Measurements from ENCODE around the gene CLSTN3.
"Not testable (repeated sequence)": the region's sequence is repeated elsewhere in the genome, so short reads cannot be mapped to it uniquely, and the experiment has no call there.

Gene CLSTN3

GRCh38 chr12:7106082-7106481 lies 24.1 kb upstream of the CLSTN3 start:
- DNase-seq = no peak

GRCh38 chr12:7107181-7107580 lies 23.0 kb upstream of the CLSTN3 start:
- DNase-seq = not testable (repeated sequence)

GRCh38 chr12:7107636-7108002 lies 22.6 kb upstream of the CLSTN3 start:
- DNase-seq = no peak

GRCh38 chr12:7108003-7108795 lies 22.0 kb upstream of the CLSTN3 start:
- peak; percentile 81 to 84 for DNase-seq

GRCh38 chr12:7108796-7109571 lies 21.2 kb upstream of the CLSTN3 start, which contains the start of gene C1RL:
C1RL (minus strand) TSS chr12:7109214; CDS start chr12:7109180, 34 bp downstream.
- peak; percentile 93 to 94 for DNase-seq

GRCh38 chr12:7109572-7109920 lies 20.6 kb upstream of the CLSTN3 start:
- no peak for DNase-seq

GRCh38 chr12:7110661-7111060 lies 19.5 kb upstream of the CLSTN3 start:
- no peak for DNase-seq

- DNase-seq = no peak
Measured at GRCh38 chr12:7112041-7112440, 18.1 kb upstream of the CLSTN3 start.

- DNase-seq = peak; percentile 19 to 41
Measured at GRCh38 chr12:7113389-7113871, 16.7 kb upstream of the CLSTN3 start.

GRCh38 chr12:7114008-7114407 lies 16.2 kb upstream of the CLSTN3 start:
- no peak for DNase-seq

GRCh38 chr12:7114851-7115250 lies 15.3 kb upstream of the CLSTN3 start:
- DNase-seq = no peak

GRCh38 chr12:7116196-7116595 lies 14.0 kb upstream of the CLSTN3 start:
- DNase-seq = no peak

- no peak for DNase-seq
Measured at GRCh38 chr12:7116916-7117315, 13.3 kb upstream of the CLSTN3 start.

- DNase-seq = no peak
Measured at GRCh38 chr12:7117670-7118069, 12.5 kb upstream of the CLSTN3 start.

GRCh38 chr12:7118881-7119280 lies 11.3 kb upstream of the CLSTN3 start:
- no peak for DNase-seq

- DNase-seq = no peak
Measured at GRCh38 chr12:7120166-7120565, 10.0 kb upstream of the CLSTN3 start.

GRCh38 chr12:7121324-7121723 lies 8.8 kb upstream of the CLSTN3 start:
- no peak for DNase-seq

- DNase-seq = no peak
Measured at GRCh38 chr12:7122811-7123769, 7.1 kb upstream of the CLSTN3 start.

- no peak for DNase-seq
Measured at GRCh38 chr12:7123806-7124522, 6.2 kb upstream of the CLSTN3 start.

GRCh38 chr12:7125632-7126227 lies 4.4 kb upstream of the CLSTN3 start:
- DNase-seq = no peak

- no peak for DNase-seq
Measured at GRCh38 chr12:7127916-7128626, 2.1 kb upstream of the CLSTN3 start.

Measured in activated CD4-positive, alpha-beta T cell treated with anti-CD3 and anti-CD28 coated beads, Interleukin-2, amount 50 U/mL, for 48 hours (primary cell).